Inferior parietal cortex (tissue), 1 donor: ENCODE data around the gene SYT17.

ENCODE experiments used
- DNase-seq: peaks from one replicate; pipeline ENCODE4 v3.0.0-alpha.2; 2016; ENCODE audit errors: extremely low spot score

SYT17 gene, protein sequence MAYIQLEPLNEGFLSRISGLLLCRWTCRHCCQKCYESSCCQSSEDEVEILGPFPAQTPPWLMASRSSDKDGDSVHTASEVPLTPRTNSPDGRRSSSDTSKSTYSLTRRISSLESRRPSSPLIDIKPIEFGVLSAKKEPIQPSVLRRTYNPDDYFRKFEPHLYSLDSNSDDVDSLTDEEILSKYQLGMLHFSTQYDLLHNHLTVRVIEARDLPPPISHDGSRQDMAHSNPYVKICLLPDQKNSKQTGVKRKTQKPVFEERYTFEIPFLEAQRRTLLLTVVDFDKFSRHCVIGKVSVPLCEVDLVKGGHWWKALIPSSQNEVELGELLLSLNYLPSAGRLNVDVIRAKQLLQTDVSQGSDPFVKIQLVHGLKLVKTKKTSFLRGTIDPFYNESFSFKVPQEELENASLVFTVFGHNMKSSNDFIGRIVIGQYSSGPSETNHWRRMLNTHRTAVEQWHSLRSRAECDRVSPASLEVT

DNA sequence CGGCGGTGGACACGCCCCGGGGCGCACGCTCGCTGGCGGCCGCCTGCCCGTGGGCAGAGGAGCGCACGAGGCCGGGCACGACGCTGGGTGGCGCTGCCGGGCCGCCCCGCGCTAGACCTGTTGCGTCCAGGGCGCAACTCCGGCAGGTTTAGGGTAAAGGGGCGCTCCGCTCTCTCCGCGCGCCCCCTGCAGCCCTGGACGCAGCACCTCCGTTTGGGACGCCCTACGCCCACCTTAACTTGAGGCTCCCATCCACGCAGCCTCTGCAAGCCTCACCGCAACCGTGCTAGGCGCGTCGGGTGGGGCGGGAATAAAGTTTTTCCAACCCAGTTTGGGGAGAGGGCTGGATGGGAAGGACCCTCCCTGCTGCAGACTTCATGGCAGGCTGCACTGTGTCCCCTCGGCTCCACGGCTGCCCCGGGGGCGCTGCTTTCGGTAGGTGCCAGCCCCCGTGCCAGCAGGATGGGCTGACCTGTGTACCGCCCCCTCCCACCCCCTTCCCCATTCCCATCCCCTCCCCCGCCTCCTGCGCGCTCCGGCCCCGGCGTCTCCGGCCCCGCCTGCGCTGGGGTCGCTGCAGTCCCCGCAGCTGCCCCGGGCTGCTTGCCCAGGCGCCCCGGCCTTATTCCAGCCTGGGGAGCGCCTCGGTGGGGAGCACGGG, at the start of gene SYT17:
SYT17 (plus strand) TSS at position 531 of the 661 bp plus-strand sequence. CDS start 407 bp downstream, outside the sequence.
- DNase-seq = no peak

GRCh38 chr16:19118938-19119431, 49.1 kb upstream of the SYT17 start:
- DNase-seq = peak; percentile 57

DNA sequence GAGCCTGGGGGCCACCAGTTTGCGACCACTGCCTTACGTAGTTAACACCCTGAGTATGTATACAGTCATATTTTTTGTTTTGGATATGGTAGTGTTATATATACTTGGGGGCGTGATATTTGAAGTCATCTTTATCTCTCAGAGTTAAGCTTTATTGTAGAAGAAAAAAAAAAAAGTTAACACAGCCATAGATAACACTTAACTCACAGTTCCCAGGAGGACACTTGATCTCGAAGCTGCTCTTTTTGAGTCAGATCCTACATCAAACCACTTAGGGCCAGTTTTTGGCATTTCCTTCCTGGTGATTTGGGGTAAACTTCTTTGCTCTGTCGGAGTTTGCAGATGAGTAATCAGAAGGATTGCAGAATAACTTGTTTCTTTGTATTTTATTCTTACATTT, 48.5 kb upstream of the SYT17 start:
- no peak for DNase-seq

GRCh38 chr16:19123535-19124178, 44.4 kb upstream of the SYT17 start:
- DNase-seq = no peak

DNA sequence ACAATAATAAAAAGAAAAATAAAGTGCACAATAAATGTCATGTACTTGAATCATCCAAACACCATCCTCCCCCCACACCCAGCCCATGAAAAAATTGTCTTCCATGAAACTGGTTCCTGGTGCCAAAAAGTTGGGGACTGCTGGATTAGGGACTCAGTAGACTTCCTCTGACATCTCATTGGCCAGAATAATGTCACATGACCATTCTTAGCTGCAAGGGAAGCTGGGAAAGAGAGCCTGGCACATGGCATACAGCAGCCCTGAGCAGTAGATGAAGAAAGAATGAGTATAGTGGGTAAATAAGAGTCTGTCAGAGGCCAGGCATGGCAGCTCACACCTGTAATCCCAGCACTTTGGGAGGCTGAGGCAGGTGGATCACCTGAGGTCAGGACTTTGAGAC, 41.7 kb upstream of the SYT17 start:
- no peak for DNase-seq

DNA sequence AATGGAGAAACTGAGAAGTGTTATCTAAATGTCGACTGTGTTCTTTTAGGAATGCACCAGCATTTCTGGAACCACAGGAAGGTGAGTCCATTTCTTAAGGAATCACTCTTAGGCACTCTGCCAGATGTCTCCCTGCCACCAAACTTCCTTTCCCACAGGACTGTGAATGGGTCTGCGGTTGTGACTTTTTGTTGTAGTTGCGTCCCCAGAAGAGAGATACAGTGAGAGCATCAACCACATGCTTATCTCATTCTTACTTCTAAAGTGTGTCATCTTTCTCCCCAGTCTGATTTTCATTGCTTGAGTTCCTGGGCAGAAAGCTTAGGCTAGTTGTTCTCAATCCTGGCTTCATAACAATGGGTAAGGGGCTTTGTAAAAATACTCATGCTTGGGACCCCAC, 40.8 kb upstream of the SYT17 start:
- no peak for DNase-seq

DNA sequence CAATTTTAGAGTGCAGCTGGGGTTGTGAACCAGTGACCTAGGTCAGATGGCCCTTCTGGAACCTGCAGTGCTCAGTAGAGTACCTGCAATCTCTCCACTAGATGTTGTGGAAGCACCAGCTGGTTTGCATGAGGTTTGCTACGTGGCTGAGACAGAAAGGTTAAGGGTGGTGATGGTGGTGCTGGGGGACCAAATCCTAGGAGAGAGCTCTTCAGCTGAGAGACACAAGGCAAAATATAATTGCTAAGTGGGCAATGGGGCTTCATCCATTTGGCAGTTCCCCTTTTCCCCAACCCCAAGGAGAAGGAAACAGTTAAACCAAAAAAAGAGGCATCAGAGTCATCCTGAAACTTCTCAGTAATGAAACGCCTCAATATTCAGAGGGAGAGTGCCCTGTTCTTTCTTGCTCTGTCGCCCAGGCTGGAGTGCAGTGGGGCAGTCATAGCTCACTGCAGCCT, 40.3 kb upstream of the SYT17 start:
- no peak for DNase-seq

- no peak for DNase-seq
Observed at GRCh38 chr16:19128454-19129200, 39.4 kb upstream of the SYT17 start.

DNA sequence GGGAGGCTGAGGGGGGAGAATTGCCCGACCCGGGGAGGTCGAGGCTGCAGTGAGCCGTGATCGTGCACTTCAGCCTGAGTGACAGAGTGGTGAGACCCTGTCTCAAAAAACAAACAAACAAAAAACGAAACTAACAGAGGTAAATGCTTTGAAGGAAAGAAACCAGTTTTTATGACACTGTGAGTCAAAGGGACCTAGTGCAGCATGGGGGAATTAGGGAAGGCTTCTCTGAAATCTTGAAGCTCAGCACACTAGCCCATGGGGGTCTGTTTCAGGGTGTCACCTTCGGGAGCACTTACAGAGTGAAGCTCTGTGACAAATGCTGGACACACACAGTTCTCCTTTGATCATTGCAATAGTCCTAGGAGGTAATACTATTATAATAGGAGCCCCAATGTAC, 37.7 kb upstream of the SYT17 start:
- DNase-seq = no peak

DNA sequence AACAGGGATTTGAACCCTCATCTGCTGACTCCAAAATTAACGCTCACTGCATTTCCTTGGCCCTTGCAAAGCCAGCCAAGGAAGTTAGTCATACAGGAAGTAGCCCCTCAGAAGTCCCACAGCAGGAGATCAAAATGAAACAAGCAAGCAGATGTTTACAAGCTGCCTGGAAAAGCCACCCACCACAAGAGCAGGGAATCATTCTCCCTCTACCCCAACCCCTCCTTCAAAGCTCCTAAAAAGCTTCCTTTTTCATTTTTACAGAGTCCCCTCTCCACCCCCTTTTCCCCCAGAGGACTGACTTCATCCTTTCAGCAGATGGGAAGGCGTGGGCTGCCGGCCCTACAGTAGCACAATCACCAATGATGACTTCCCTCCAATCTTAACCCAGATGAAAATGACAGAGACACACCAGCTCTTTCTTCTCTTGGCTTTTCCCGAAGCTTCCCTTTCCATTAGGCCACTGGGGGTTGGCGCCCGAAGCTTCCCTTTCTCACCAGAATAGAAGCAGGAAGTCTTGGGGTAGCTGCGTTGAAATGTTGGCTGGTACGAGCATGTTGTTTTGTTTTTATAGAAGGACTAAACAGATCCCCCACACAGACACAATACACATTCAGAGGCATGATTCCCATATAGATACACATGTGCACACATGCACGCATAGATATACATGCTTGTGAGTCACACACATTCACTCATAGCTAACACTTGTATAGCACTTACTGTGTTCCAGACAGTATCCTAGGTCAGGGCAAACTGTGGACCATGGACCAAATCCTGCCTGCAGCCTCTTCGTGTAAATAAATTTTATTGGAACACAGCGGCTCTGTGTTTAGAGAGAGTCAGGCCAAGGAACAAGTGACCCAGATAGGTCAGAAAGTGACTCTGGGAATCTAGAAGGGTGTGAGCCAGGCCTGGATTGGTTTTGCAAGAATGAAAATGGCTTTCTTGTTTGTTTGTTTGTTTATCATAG, 36.9 kb upstream of the SYT17 start:
- no peak for DNase-seq

GRCh38 chr16:19131825-19132218, 36.2 kb upstream of the SYT17 start:
- DNase-seq = no peak

DNA sequence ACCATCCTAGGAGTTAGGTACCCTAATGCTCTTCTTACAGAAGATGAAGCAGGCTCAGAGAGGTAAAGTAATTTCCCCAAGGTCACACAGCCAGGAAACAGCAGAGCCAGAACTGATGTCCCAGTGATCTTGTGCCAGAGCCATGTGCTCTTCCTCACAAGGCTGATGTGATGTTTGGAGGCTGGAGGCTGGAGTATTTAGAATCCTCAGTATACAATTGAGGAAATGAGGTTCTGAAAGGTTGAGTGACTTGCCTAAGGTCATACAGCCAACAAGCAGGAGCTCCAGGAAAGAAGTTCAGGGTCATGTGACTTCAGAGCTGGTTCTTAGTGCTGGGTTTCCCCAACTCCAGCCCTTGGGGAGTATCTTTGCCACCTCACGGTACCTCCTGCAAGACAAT, 35.8 kb upstream of the SYT17 start:
- no peak for DNase-seq

GRCh38 chr16:19132898-19133297, 35.1 kb upstream of the SYT17 start:
- no peak for DNase-seq

DNA sequence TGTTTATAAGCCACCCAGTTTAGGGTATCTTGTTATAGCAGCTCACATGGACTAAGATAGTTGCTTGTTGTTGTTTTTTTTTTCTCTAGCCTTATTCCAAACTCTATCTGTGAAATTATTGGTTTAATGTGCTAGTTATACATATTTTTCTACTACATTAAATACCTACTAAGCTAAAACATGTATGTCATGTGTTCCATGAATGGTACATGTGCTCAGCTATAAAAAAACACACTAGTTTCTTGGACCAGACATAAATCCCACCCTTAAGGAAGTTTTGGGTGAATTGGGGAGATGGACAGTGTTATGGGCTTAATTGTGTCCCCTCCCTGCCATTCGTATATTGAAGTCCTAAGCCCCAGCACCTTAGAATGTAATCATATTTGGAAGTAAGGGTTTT, 34.4 kb upstream of the SYT17 start:
- no peak for DNase-seq

DNA sequence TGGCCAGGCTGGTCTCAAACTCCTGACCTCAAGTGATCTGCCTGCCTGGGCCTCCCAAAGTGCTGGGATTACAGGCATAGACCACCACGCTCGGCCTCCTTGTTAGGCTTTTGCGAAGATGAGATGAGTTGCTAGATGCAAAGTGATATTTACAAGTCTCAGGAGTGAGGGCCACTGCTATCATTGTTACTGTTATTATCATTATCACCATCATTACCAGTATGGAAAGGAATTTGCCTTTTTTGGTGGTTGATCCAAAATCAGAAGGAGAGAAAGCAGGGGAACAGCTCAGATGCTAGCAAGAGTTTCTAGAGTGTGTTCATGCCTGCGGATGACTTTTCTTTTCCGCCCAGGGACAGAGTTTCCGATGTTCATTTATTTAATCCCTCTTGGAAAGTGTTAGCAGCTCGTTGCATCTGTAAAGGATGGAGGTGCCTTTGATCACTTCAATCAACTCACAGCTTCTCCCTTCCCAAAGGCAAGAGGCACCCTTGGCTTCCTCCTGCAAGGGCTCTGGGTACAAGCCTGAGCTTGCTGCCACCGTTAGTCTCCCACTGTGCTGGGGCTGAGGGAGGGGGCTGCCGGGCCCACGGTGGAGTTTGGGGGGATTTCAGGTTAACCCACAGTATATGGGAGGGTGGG, 32.7 kb upstream of the SYT17 start:
- DNase-seq = no peak

DNA sequence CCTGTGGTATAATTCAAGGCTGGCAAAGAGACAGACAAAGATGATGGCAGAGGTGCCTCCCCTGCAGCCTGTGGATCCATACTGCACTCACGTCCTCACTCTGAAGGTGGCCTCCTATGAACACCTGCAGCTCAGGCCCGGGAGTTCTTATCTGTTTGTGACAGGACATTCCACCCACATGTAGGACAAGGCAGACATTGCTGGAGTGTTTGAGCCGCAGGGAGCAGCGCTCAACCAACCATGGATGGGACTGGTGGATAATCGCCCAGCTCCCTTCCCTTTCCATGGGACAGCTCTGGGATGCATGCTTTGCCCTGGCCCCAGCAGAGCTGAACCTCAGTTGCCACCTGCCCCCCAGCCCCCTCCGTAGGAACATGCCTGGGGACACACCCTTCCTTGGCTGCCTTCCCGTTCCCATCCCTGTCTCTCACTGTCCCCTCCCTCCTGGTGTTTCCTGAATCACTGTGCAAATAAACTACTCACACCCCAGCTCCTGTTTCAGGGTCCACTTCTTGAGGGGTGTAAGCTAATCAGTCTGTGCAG, 32.1 kb upstream of the SYT17 start:
- no peak for DNase-seq

GRCh38 chr16:19136549-19137196, 31.4 kb upstream of the SYT17 start:
- no peak for DNase-seq

GRCh38 chr16:19137201-19138128, 30.6 kb upstream of the SYT17 start:
- DNase-seq = no peak
